HG02852 (cell line): Measurements from ENCODE around the gene CSRNP3.

Experiments used
- ATAC-seq: cut with Tn5 transposase; IDR thresholded peaks from one replicate; pipeline ENCODE4 v1.9.1; 2021; ENCODE audit warnings: mild to moderate bottlenecking, moderate library complexity; ENCODE audit not compliant: unreplicated experiment

The CSRNP3 gene, protein sequence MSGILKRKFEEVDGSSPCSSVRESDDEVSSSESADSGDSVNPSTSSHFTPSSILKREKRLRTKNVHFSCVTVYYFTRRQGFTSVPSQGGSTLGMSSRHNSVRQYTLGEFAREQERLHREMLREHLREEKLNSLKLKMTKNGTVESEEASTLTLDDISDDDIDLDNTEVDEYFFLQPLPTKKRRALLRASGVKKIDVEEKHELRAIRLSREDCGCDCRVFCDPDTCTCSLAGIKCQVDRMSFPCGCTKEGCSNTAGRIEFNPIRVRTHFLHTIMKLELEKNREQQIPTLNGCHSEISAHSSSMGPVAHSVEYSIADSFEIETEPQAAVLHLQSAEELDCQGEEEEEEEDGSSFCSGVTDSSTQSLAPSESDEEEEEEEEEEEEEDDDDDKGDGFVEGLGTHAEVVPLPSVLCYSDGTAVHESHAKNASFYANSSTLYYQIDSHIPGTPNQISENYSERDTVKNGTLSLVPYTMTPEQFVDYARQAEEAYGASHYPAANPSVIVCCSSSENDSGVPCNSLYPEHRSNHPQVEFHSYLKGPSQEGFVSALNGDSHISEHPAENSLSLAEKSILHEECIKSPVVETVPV

DNA sequence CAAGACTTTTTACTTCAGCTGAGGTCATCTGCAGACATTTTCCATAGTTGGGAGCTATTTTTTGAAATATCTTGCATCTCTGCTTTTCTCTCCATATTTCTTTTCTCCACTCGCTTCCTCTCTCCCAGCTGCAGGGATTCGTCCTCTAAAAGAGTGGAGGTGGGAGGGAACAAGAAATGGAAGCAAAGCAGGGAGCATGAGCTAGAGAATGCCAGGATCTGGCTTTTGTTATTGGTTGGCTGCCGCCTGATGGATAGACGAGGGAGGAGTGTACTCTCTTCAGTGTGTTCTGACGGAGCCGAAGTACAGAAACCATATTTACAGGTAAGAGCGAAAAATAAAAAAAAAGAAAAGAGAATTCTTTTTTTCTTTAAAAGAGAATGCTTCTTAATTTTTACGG, at the start of gene CSRNP3:
CSRNP3 (plus strand) TSS at position 282 of the 400 bp plus-strand sequence. CDS start 125,368 bp downstream, outside the sequence.
- no peak for ATAC-seq

DNA sequence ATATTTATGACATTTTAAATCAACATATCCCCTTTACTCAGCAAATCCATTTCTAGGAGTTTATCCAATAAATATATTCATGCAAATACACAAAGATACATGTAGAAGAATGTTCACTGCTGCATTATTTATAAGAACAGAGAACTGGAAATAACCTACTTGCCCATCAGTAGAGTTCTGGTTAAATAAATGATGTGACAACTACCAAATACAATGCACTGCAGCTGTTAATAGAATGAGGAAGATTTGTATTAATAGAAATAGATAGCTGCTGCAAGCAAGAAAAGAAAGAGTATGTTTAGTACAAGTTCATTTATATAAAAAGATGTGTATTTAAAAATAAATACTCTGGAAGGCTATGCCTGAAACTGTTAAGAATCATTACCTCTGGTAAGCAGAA, 49.3 kb upstream of the CSRNP3 start:
- ATAC-seq = no peak

GRCh38 chr2:165423081-165423480, 46.4 kb upstream of the CSRNP3 start:
- no peak for ATAC-seq

DNA sequence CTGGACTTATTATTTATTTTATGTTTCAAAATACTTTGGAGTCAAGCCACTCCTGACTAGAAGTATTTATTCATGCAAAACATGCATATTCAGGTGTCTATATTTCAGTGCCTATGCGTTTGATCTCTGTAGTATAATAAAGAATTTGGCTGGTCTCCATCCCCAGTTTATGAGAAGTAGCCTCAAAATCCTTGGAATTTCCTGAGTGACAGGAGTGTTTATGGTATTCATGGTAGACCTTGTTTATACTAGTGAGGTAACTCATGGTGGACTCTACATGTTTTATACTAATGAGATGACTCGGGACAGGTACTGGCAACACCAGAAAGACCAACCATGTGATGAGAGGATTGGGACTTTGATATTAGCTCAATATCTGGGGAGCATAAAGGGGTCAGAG, 43.9 kb upstream of the CSRNP3 start:
- no peak for ATAC-seq

GRCh38 chr2:165427686-165428085, 41.8 kb upstream of the CSRNP3 start:
- no peak for ATAC-seq

GRCh38 chr2:165428926-165429325, 40.6 kb upstream of the CSRNP3 start:
- no peak for ATAC-seq

GRCh38 chr2:165431014-165431413, 38.5 kb upstream of the CSRNP3 start:
- ATAC-seq = no peak

- no peak for ATAC-seq
Observed at GRCh38 chr2:165432234-165432966, 37.1 kb upstream of the CSRNP3 start.

- ATAC-seq = no peak
Observed at GRCh38 chr2:165434865-165435496, 34.5 kb upstream of the CSRNP3 start.

DNA sequence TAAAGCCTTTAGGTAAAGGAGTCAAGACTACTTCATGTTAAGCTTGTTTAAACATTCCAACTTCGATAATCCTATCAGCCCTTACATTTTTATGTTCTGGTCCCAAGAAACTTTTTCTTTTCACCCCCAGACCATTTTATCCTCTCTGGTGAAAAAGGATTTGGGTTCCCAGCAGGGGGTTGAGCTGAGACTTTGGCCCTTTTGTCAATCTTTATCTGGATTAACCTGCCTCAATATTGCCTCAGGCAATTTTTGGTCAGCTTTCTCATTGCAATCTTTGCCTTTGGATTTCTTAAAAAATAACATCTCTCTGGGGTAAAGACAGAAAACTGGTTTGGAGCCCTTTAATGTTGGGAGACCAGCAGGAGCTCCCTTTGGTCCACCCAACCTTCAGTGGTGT, 33.9 kb upstream of the CSRNP3 start:
- no peak for ATAC-seq

DNA sequence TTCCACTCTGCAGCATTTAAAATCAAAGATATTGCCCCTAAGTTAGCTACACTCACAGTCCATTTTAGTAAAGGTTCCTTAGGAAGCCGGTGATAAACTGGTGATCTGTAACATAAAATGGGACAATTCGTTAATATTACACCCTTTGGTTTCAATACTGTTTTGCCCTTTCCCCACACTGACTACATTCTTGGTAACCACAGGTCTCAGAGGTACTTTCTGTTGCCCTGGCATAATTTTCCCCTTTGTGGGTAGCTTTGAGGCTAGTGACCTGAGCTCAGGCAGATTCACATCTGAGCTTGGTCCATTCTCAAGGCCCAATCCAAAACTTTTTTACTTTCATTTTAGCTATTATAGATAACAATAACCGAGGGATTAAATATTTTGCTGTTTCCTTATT, 32.9 kb upstream of the CSRNP3 start:
- ATAC-seq = no peak

DNA sequence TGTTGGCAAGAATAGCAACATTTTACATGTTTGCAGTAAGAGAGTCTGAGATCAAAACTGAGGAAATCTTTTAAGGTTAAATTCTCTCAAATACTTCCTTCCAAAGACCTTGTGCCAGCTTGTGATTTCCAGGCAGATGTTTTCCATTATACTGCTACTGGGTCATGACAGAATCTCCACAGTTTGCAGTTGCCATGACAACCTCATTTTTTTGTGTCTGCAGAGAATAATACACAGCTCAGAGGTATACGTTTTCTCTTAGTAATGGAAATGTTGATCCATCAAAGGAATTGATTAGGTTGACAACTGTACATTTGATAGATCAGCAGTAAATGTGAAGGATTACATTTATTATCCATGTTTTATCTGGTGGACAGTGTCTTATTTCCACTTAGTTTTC, 29.1 kb upstream of the CSRNP3 start:
- ATAC-seq = no peak

- ATAC-seq = no peak
Observed at GRCh38 chr2:165443511-165443910, 26.0 kb upstream of the CSRNP3 start.

GRCh38 chr2:165448406-165448805, 21.1 kb upstream of the CSRNP3 start:
- no peak for ATAC-seq

- no peak for ATAC-seq
Observed at GRCh38 chr2:165450156-165450555, 19.3 kb upstream of the CSRNP3 start.

DNA sequence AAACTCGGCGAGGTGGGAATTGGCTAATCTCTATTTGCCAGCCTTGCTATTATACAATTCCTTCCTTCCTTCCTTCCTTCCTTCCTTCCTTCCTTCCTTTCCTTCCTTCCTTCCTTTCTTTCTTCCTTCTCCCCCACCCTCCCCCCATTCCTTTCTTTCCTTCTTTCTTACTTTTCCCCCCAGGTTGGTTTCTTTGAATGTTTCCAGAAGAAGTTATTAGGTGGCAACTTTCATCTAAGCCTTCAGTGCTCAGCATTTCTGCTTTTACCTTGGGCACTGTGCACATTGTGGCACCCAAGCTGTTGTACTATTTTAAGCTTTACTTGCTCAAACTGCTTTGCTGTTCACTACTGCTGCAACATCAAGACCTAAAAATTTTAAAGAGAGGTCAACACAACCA, 17.2 kb upstream of the CSRNP3 start:
- no peak for ATAC-seq

GRCh38 chr2:165453561-165454094, 15.9 kb upstream of the CSRNP3 start:
- ATAC-seq = no peak

GRCh38 chr2:165454905-165455304, 14.6 kb upstream of the CSRNP3 start:
- no peak for ATAC-seq

- no peak for ATAC-seq
Observed at GRCh38 chr2:165456027-165456426, 13.5 kb upstream of the CSRNP3 start.

- ATAC-seq = no peak
Observed at GRCh38 chr2:165462443-165462842, 7.1 kb upstream of the CSRNP3 start.

DNA sequence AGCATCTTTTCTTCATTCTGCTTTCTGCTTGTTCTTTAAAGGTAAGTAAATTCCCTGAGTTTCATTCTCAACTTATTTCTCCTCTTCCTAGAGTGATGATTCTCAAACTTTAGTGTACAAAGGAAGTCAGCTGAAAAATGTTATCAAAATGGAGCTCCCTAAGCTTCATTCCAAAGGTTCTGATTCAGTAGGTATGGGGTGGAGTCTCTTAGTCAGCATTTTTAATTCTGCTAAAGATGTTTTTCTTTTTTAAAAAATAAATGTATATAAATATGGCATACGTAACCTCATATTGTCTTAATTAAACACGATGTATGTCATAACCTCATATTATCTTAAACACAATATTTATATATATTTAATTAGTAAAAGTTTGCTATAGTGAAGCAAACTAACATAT, 3.1 kb upstream of the CSRNP3 start:
- ATAC-seq = no peak
